Measurements from ENCODE around the gene SCG3.
"Not testable (repeated sequence)": the region's sequence is repeated elsewhere in the genome, so short reads cannot be mapped to it uniquely, and the experiment has no call there.

The SCG3 gene

GRCh38 chr15:51681303-51681963 lies at the start of gene SCG3:
TSS of gene SCG3 (plus strand) at chr15:51681503. CDS start at chr15:51681756, 253 bp downstream.
- DNase-seq (ENCODE audit: low read depth), result peak; percentile 88
- TF ChIP-seq POLR2A (IDR thresholded peaks at IDR 0.05; ENCODE audit: extremely low read depth, insufficient read length) (no peak), MYC (IDR thresholded peaks at IDR 0.05; ENCODE audit: low read depth, low read length) (peak; percentile 43; the same call in 1 of the 2 replicates), MAX (IDR thresholded peaks at IDR 0.05; ENCODE audit: low read depth, low read length) (peak; percentile 48; the same call in 1 of the 2 replicates)
- TF ChIP-seq, protein P1, sequence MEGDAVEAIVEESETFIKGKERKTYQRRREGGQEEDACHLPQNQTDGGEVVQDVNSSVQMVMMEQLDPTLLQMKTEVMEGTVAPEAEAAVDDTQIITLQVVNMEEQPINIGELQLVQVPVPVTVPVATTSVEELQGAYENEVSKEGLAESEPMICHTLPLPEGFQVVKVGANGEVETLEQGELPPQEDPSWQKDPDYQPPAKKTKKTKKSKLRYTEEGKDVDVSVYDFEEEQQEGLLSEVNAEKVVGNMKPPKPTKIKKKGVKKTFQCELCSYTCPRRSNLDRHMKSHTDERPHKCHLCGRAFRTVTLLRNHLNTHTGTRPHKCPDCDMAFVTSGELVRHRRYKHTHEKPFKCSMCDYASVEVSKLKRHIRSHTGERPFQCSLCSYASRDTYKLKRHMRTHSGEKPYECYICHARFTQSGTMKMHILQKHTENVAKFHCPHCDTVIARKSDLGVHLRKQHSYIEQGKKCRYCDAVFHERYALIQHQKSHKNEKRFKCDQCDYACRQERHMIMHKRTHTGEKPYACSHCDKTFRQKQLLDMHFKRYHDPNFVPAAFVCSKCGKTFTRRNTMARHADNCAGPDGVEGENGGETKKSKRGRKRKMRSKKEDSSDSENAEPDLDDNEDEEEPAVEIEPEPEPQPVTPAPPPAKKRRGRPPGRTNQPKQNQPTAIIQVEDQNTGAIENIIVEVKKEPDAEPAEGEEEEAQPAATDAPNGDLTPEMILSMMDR (IDR thresholded peaks at IDR 0.05; ENCODE audit: low read depth, low read length), result no peak
- peak within 1 kb of the TSS; percentile 17 for H3K4me3 ChIP-seq (ENCODE audit: low read depth, low read length)

DNA sequence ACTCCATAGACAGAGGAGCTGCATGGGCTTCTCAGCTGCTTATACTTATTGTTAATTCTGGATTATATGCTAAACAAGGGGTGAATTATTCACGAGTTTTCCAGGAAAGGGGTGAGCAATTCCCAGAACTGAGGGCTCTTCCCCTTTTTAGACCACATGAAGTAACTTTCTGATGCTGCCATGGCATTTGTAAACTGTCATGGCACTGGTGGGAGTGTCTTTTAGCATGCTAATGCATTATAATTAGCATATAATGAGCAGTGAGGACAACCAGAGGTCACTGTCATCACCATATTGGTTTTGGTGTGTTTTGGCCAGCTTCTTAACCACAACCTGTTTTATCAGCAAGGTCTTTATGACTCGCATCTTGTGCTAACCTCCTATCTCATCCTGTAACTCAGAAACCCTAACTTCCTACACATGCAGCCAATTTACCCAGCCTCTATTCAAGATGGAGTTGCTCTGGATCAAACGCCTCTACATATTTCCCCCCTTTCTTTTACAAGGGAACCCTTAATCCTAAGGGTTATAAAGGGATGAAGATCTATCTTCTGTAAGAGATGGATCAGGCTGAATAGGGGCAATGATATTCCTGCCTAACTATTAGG lies 46.6 kb upstream of the SCG3 start:
- TF ChIP-seq, protein P1 (IDR thresholded peaks at IDR 0.05; ENCODE audit: low read depth, low read length), result no peak
- TF ChIP-seq MYC (IDR thresholded peaks at IDR 0.05; ENCODE audit: low read depth, low read length) (no peak), MAX (IDR thresholded peaks at IDR 0.05; ENCODE audit: low read depth, low read length) (no peak), POLR2A (IDR thresholded peaks at IDR 0.05; ENCODE audit: extremely low read depth, insufficient read length) (no peak)
- peak; percentile 79 for DNase-seq (ENCODE audit: low read depth)
- H3K4me3 ChIP-seq (ENCODE audit: low read depth, low read length), result no peak overlapping the region

GRCh38 chr15:51641490-51642130 lies 39.7 kb upstream of the SCG3 start:
- peak; percentile 36 for DNase-seq (ENCODE audit: low read depth)
- no peak for TF ChIP-seq MAX (IDR thresholded peaks at IDR 0.05; ENCODE audit: low read depth, low read length)

GRCh38 chr15:51642696-51643095 lies 38.6 kb upstream of the SCG3 start:
- TF ChIP-seq POLR2A (IDR thresholded peaks at IDR 0.05; ENCODE audit: extremely low read depth, insufficient read length) (no peak), MYC (IDR thresholded peaks at IDR 0.05; ENCODE audit: low read depth, low read length) (no peak), MAX (IDR thresholded peaks at IDR 0.05; ENCODE audit: low read depth, low read length) (no peak)
- TF ChIP-seq, protein P1 (IDR thresholded peaks at IDR 0.05; ENCODE audit: low read depth, low read length), result no peak
- no peak overlapping the region for H3K4me3 ChIP-seq (ENCODE audit: low read depth, low read length)
- DNase-seq (ENCODE audit: low read depth), result no peak

More at GRCh38 chr15:51641490-51642130, 39.7 kb upstream of the SCG3 start:
- H3K4me3 ChIP-seq (ENCODE audit: low read depth, low read length), result no peak overlapping the region

DNA sequence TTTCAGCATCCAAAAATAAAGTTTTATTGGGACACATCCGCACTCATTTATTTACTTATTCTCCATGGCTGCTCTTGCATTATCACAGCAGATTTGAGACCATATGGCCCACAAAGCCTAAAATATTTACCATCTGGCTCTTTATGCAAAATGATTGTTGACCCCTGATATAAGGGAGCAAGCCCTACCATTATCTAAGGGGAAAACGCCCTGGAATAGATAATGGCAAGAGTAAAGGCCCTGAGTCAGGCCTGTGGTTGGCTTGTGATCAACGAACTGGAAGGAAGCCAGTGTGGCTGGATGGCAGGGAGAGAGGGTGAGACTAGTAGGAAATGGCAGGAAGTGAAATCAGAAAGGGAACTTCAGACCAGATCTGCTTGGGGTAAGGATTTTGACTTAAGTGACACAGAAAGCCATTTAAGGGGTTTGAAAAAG lies 34.2 kb upstream of the SCG3 start:
- DNase-seq (ENCODE audit: low read depth), result peak; percentile 80
- no peak overlapping the region for H3K4me3 ChIP-seq (ENCODE audit: low read depth, low read length)
- TF ChIP-seq MYC (IDR thresholded peaks at IDR 0.05; ENCODE audit: low read depth, low read length) (no peak), MAX (IDR thresholded peaks at IDR 0.05; ENCODE audit: low read depth, low read length) (no peak), POLR2A (IDR thresholded peaks at IDR 0.05; ENCODE audit: extremely low read depth, insufficient read length) (no peak)
- TF ChIP-seq, protein P1 (IDR thresholded peaks at IDR 0.05; ENCODE audit: low read depth, low read length), result no peak

GRCh38 chr15:51648101-51648500 lies 33.2 kb upstream of the SCG3 start:
- not testable (repeated sequence) for H3K4me3 ChIP-seq (ENCODE audit: low read depth, low read length); DNase-seq (ENCODE audit: low read depth)

- H3K4me3 ChIP-seq (ENCODE audit: low read depth, low read length); DNase-seq (ENCODE audit: low read depth): not testable (repeated sequence)
Observed at GRCh38 chr15:51648643-51649042, 32.7 kb upstream of the SCG3 start.

Measured in NB4 (cell line).